Stimulated activated CD8-positive, alpha-beta memory T cell treated with anti-CD3 and anti-CD28 coated beads, Interleukin-15, amount 100 ng/mL, for 1 hour (primary cell): Measurements from ENCODE around the gene FAM240B.

Experiments used
- DNase-seq: peaks from one replicate; pipeline ENCODE4 v3.0.0-alpha.2; 2020; ENCODE audit warnings: low read depth

The FAM240B gene

GRCh38 chr9:38700695-38701094 lies 19.2 kb downstream of the FAM240B start:
- DNase-seq = no peak

GRCh38 chr9:38699337-38699736 lies 20.6 kb downstream of the FAM240B start:
- no peak for DNase-seq

GRCh38 chr9:38697776-38698300 lies 22.1 kb downstream of the FAM240B start:
- DNase-seq = no peak

DNA sequence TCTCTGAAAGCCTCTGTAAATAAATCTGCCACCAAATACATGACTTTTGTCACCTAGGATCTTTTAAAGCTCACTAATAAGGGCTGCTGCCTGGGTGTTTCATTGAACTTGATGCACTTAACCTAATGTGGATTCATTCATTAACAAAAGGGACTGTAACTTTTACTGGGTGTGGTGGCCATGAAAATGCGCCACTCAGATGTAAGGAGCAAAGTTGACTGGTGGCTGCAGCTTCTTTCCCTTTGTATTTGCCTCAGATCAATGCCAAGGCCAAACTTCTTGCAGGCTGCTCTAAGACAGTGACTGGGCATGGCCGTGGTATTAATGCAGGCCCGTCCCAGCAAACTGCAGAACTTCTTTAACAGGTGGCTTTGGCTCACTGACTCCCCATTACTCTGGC lies 22.9 kb downstream of the FAM240B start:
- DNase-seq = no peak

GRCh38 chr9:38694676-38695075 lies 25.3 kb downstream of the FAM240B start:
- DNase-seq = no peak

DNA sequence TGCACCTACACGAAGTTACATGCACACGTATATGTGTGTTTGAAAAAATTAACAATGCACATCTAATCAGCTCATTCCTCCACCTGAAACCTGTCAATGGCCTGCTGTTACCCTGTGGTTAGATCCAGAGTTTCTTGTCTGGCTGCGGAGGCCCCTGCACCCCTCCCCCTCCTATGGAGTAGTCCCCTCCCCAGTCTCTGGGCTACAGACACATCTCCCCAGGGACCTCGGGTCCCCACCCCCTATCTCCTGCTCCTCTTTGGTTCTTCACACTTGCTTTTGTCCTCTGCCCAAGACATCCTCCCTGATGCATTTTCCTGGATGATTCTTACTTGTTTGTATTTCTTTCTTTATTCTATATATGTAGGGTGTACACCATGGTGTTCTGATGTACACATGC lies 27.2 kb downstream of the FAM240B start:
- no peak for DNase-seq

GRCh38 chr9:38690574-38690973 lies 29.4 kb downstream of the FAM240B start:
- no peak for DNase-seq

DNA sequence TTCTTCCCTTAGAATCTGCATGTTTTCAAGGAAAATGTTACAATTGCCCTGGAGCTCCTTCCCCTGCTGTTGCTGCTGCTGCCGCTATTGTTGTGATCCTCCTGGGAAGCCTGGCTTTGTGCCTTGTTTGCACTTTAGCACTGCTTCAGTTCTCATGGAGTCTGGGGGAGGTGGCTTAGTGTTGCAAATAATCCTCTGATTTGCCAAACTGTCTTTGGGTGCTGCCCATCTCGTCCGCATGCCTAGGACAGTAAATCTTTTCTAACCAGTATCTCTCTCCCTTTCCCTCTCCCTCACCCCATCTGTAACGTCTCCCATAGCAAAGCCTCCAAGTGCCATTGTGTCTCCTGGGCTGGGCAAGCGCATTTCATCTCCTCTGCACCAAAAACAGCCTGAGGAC lies 30.3 kb downstream of the FAM240B start:
- no peak for DNase-seq

DNA sequence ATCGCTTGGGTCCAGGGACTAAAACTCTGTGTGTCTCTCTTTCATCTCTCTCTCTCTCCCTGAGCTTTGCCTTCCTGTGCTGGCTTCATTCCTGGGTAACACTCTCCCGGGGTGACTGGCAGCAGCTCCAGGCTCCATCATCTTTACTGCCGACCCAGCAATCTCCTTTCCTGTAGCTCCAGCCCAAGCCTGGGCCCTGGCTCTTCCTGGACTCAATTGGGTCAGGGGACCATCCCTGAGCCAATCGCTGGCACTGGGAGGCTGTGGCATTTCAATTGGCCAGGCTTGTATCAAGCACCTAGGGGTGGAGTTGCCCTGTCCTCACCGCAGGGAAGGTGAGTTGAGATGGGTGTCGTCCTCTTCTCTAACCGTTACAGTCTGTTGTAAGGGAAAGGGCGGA lies 31.9 kb downstream of the FAM240B start:
- no peak for DNase-seq

GRCh38 chr9:38687389-38687842 lies 32.5 kb downstream of the FAM240B start:
- no peak for DNase-seq

GRCh38 chr9:38686933-38687332 lies 33.0 kb downstream of the FAM240B start:
- no peak for DNase-seq

GRCh38 chr9:38685535-38685934 lies 34.4 kb downstream of the FAM240B start:
- no peak for DNase-seq

DNA sequence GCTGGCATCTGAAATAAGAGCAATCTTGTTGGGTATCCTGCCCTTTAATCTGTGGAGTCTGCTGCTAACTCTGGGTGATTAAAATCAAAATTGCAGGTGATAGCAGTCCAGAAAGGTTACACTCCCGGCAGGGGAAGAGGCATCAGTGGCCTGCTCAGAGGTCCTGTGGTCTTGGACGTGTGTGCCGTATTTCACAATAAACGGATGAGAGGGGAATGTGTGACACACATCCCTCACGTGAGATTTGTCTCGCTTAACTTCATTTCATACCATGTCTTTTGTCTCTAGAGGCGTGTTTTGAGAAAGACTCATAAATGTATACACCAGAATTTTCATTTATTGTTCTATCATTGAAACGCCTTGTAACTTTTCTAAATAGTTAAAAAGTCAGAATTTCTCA lies 36.6 kb downstream of the FAM240B start:
- DNase-seq = no peak

- DNase-seq = no peak
Measured at GRCh38 chr9:38682713-38683112, 37.2 kb downstream of the FAM240B start.

GRCh38 chr9:38681747-38682227 lies 38.1 kb downstream of the FAM240B start:
- no peak for DNase-seq

GRCh38 chr9:38680837-38681445 lies 39.0 kb downstream of the FAM240B start:
- DNase-seq = no peak

- DNase-seq = no peak
Measured at GRCh38 chr9:38677660-38678303, 42.2 kb downstream of the FAM240B start.

DNA sequence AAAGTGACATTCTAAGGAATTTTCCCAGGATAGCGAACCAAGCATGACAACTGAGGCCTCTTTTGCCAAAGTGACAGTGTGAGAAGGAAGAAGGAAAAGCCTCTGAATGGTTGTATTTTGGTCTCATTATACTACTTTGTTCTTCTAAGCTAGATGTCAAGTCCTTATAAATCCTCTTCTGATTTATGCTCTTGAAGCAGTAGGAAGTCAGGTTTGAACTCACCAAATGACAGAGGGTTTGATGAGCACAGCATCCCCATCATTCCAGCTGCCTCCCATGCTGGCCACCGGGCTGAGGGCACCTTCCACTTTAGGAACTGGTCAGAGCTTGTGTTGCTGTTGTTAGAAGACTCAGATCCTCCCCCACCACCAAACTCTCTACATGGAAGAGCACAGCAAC lies 44.1 kb downstream of the FAM240B start:
- DNase-seq = no peak

- no peak for DNase-seq
Measured at GRCh38 chr9:38675211-38675610, 44.7 kb downstream of the FAM240B start.

DNA sequence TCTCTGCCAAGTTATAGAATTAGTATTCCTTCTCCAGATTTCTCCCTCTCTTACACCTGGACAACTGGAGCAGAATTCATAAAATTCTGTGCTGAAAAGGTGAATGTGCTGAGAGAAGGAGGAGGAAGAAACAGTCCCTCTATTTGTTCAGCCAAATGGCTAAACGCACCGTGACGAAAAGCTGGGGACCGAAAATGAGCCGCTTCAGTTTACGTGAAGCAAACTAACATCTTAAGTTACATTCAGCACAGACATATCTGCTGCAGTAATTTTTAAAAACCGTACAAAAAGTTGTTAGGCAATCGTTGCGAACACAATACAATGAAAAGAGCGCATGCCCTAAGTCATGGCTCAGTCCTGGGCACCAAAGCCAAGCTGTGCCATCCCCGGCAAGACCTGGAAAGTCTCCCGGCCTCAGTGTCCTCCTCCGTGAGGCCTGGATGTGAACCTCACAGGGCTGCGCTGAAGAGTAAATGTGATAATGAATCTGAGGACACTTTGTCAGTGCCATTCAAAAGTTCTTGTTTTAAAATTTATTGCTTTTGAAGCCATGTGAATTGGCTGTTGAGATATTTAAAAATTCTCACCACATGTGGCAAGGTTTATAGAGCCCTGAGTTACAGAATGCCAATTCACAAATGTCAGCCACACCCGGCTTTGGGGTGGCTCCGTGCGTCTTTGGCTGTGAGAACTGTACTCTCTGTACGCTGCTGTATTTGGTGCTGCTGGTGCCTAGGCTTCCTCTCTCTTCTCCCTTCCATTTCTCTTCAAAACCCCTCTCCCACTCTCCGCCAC lies 46.3 kb downstream of the FAM240B start:
- no peak for DNase-seq

DNA sequence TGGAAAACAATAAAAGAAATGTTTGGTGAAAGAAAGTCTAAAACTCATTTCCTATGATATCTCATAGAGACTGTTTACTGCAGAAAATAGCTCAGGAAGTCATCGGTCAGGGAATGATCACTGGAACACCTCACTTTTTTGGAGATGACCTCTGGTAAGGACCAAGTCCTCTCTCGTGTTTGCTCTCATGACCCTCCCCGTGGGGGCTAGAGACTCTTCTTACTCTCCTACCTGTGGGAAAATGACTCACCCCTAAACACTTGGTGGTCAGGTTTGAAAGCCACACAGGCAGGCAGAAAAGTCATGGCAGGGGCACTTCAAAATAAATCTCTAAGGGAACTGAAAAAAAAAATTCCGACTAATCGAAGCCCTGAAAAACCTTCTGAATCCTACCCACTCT lies 48.2 kb downstream of the FAM240B start:
- DNase-seq = no peak

- DNase-seq = no peak
Measured at GRCh38 chr9:38671372-38671731, 48.6 kb downstream of the FAM240B start.
